Smooth muscle cell (in vitro differentiated cells): Measurements from ENCODE around the gene FRRS1. TPM values are rescaled to one million over a fixed set of nuclear protein-coding genes. Genes with fewer than 3 reads are reported as not detected.
A peak's percentile ranks its signal among the peaks of the same experiment; 100 is the strongest.

Experiments
- DNase-seq: peaks from one replicate; lab custom pipeline; 2025; ENCODE audit not compliant: unreplicated experiment; lab: John Stamatoyannopoulos, UW
- H2AFZ ChIP-seq: fragments of 200-600 bp; sonication (generic); 2 replicates; pipeline ENCODE4 v1.6.0; 2016; ENCODE audit warnings: antibody characterized with exemption, low read depth, mild to moderate bottlenecking
- H3F3A ChIP-seq: fragments of 200-600 bp; sonication (generic); 2 replicates; pipeline ENCODE4 v1.6.0; 2017; ENCODE audit warnings: antibody characterized with exemption, low read depth
- H3K27ac ChIP-seq: fragments of 200-600 bp; sonication (generic); 2 replicates; pipeline ENCODE4 v1.5.1; 2016; ENCODE audit warnings: low read depth, mild to moderate bottlenecking
- H3K27me3 ChIP-seq: fragments of 200-600 bp; sonication (generic); 2 replicates; pipeline ENCODE4 v1.6.1; 2016; ENCODE audit warnings: low read depth, mild to moderate bottlenecking
- H3K36me3 ChIP-seq: fragments of 200-600 bp; sonication (generic); 2 replicates; pipeline ENCODE4 v1.5.1; 2016; ENCODE audit warnings: low read depth
- H3K4me1 ChIP-seq: fragments of 200-600 bp; sonication (generic); 2 replicates; pipeline ENCODE4 v1.5.1; 2016; ENCODE audit warnings: low read depth
- H3K4me2 ChIP-seq: fragments of 200-600 bp; sonication (generic); 2 replicates; pipeline ENCODE4 v1.6.0; 2016; ENCODE audit warnings: mild to moderate bottlenecking
- H3K4me3 ChIP-seq: fragments of 200-600 bp; sonication (generic); 2 replicates; pipeline ENCODE4 v1.5.1; 2016; ENCODE audit warnings: mild to moderate bottlenecking
- H3K79me2 ChIP-seq: fragments of 200-600 bp; sonication (generic); 2 replicates; pipeline ENCODE4 v1.6.0; 2016; ENCODE audit warnings: low read depth, mild to moderate bottlenecking
- H3K9ac ChIP-seq: fragments of 200-600 bp; sonication (generic); 2 replicates; pipeline ENCODE4 v1.6.0; 2016; ENCODE audit warnings: low read depth
- H3K9me3 ChIP-seq: fragments of 200-600 bp; sonication (generic); replicated peaks from 2 replicates; pipeline ENCODE4 v1.5.1; 2016; ENCODE audit warnings: low read depth
- H4K20me1 ChIP-seq: fragments of 200-600 bp; sonication (generic); 2 replicates; pipeline ENCODE4 v1.6.0; 2016; ENCODE audit warnings: low read depth
- WGBS: methylation state at CpG from one replicate; pipeline ENCODE4 v1.1.7; 2016; ENCODE audit warnings: low lambda C conversion rate; 5-methylcytosine and 5-hydroxymethylcytosine counted together
- polyA plus RNA-seq: library from polyadenylated mRNA; unstranded; fragments of >200 nt; fragmentation: Nextera tagmentation; extraction: Ambion mirVana; gene quantifications from 2 replicates; pipeline ENCODE4 v1.2.1, GENCODE V29; 2016
- total RNA-seq: library from RNA; depleted of rRNA; stranded (reverse); fragments of >200 nt; gene quantifications from 2 replicates; pipeline ENCODE4 v1.2.3, GENCODE V29; 2014
- TF ChIP-seq, protein P1 (sequence below): fragments of 200-600 bp; sonication (generic); IDR thresholded peaks from 2 replicates; pipeline ENCODE4 v1.5.1; 2017; ENCODE audit warnings: borderline replicate concordance, mild to moderate bottlenecking, antibody characterized with exemption; ENCODE audit not compliant: insufficient read depth, poor library complexity, severe bottlenecking

Gene FRRS1
- total and polyA plus RNA-seq, 2 experiments from 2014 or later = 0.79 to 17.0 TPM

DNA sequence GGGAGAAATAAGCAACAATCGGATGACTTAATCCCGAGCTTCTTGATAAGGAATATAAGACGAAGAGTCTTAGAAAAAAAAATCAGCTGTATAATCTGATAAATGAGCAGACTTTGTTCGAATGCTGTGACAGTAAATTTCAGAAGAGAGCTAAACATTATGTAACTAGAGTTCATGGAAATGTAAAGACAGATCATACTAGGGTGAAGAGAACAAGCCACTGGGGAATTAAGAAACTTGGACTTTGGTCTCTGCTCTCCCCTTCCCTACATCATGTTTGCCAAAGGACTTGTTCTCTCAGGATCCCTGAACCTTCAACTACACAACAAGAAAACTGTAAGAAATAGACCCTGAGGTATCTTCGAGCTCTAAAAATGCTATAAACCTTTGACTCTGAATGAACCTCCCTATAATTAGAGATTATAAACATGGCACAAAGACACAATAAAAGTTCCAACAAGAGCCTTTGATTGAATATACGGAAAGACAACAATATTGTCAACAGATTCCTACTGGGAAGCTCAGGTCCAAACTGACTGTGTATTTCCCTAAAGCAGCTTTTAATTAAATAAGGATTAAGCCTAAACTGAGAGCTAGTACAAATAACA is 27.5 kb downstream of the FRRS1 start:
- no peaks in the 10 kb centered on the region for H3K4me1 ChIP-seq
- H3K4me2 ChIP-seq = no peak overlapping the region
- no peak overlapping the region for H3K27ac ChIP-seq

DNA sequence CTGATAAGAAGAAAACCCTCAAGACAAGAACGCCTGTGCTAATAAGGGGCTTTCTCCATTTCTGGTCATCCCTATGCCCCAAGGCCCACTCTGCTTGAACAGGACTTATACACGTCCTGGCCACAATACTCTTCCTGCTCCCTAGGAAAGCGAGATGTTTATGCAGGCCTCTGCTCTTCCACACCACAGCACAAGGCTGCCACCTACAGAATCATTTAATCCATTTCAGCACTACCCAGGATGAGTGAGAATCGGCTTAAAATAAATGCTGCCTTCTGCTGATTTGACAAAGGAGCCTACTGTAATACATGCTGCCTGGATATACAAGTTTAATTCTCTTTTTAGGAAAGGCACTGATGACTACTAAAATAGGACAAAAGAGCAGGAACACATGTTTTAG is 29.4 kb downstream of the FRRS1 start:
- H3K79me2 ChIP-seq = no peaks in the 10 kb centered on the region
- H3K9me3 ChIP-seq = no peaks in the 10 kb centered on the region
- H3K4me3 ChIP-seq = no peak overlapping the region
- DNase-seq = no peak
- H3K36me3 ChIP-seq = peaks cover 7% of the 10 kb centered on the region
- H3K4me1 ChIP-seq = no peaks in the 10 kb centered on the region
- no peak overlapping the region for H3K4me2 ChIP-seq
- WGBS = 16% methylated on average over 4 of the region's 4 CpGs
- TF ChIP-seq, protein P1, sequence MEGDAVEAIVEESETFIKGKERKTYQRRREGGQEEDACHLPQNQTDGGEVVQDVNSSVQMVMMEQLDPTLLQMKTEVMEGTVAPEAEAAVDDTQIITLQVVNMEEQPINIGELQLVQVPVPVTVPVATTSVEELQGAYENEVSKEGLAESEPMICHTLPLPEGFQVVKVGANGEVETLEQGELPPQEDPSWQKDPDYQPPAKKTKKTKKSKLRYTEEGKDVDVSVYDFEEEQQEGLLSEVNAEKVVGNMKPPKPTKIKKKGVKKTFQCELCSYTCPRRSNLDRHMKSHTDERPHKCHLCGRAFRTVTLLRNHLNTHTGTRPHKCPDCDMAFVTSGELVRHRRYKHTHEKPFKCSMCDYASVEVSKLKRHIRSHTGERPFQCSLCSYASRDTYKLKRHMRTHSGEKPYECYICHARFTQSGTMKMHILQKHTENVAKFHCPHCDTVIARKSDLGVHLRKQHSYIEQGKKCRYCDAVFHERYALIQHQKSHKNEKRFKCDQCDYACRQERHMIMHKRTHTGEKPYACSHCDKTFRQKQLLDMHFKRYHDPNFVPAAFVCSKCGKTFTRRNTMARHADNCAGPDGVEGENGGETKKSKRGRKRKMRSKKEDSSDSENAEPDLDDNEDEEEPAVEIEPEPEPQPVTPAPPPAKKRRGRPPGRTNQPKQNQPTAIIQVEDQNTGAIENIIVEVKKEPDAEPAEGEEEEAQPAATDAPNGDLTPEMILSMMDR = peak; percentile 32
- H4K20me1 ChIP-seq = no peaks in the 10 kb centered on the region
- no peak overlapping the region for H3K9ac ChIP-seq
- H3K27ac ChIP-seq = no peak overlapping the region
- no peaks in the 10 kb centered on the region for H3F3A ChIP-seq
- H2AFZ ChIP-seq = no peak overlapping the region
- H3K27me3 ChIP-seq = no peaks in the 10 kb centered on the region

More for the DNA sequence above, 27.5 kb downstream of the FRRS1 start:
- WGBS = 62% methylated on average over 6 of the region's 6 CpGs
- Histone ChIP-seq H3K27me3 (no peaks in the 10 kb centered on the region), H4K20me1 (no peaks in the 10 kb centered on the region), H3F3A (no peaks in the 10 kb centered on the region), H3K9ac (no peak overlapping the region), H2AFZ (no peak overlapping the region), H3K79me2 (no peaks in the 10 kb centered on the region), H3K4me3 (no peak overlapping the region), H3K36me3 (peaks cover 7% of the 10 kb centered on the region), H3K9me3 (no peaks in the 10 kb centered on the region)
- TF ChIP-seq, protein P1 = no peak
- DNase-seq = no peak

DNA sequence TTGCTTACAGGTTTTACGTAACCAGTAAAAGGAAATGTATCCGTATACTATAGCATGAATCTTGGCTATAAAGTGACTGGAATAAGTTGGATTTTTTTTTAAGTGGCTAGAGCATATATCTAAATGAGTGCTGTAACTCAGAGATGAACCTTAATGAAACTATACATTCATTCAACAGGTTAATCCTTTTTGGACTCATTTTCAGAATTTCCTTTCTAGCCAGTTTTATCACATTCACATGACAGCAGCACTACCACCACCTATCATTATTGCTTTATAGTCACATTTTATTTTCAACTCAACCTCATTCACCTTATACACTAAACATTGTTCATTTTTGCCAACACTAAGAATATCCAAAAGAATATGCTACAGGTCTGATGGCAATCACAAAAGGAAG is 30.6 kb downstream of the FRRS1 start:
- 45% methylated on average over 2 of the region's 2 CpGs for WGBS
- Histone ChIP-seq H3K4me2 (no peak overlapping the region), H4K20me1 (no peaks in the 10 kb centered on the region), H3K27me3 (no peaks in the 10 kb centered on the region), H3F3A (no peaks in the 10 kb centered on the region), H3K9ac (no peak overlapping the region), H2AFZ (no peak overlapping the region), H3K27ac (no peak overlapping the region), H3K4me1 (no peaks in the 10 kb centered on the region), H3K79me2 (no peaks in the 10 kb centered on the region), H3K36me3 (peaks cover 7% of the 10 kb centered on the region), H3K9me3 (no peaks in the 10 kb centered on the region), H3K4me3 (no peak overlapping the region)
- TF ChIP-seq, protein P1 = no peak
- no peak for DNase-seq

DNA sequence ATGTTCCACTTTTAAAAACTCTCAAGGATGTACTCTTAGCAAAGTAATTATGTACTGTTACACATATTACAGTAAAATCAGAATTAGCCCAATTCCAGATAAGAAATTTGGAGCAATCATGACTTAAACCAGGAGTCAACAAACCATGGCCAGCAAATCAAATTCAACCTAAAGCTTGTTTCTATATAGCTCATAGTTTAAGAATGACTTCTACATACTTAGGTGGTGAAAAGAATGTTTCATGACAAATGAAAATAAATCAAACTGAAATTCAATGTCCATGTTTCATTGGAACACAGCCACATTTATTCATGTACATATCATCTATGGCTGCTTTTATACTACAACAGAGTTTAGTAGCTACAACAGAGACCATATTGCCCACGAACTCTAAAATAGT is 35.1 kb downstream of the FRRS1 start:
- Histone ChIP-seq H3K9me3 (no peaks in the 10 kb centered on the region), H3K36me3 (no peaks in the 10 kb centered on the region), H2AFZ (no peak overlapping the region), H3K9ac (no peak overlapping the region), H3K4me2 (no peak overlapping the region), H4K20me1 (no peaks in the 10 kb centered on the region), H3F3A (no peaks in the 10 kb centered on the region), H3K27me3 (no peaks in the 10 kb centered on the region), H3K27ac (no peak overlapping the region), H3K4me1 (no peaks in the 10 kb centered on the region), H3K79me2 (no peaks in the 10 kb centered on the region), H3K4me3 (no peak overlapping the region)
- WGBS = 89% methylated on average over 1 of the region's 1 CpG
- no peak for DNase-seq
- TF ChIP-seq, protein P1 = no peak
